Activated CD4-positive, alpha-beta T cell treated with anti-CD3 and anti-CD28 coated beads for 24 hours (primary cell): ENCODE results near the gene TBC1D24.

Experiments
- DNase-seq, 2 donors: peaks; one replicate each; pipeline ENCODE4 v3.0.0-alpha.2; 2020; ENCODE audit warnings: low read depth in 2 of 2

The TBC1D24 gene

GRCh38 chr16:2482708-2483534, 8.0 kb downstream of the TBC1D24 start:
- DNase-seq, result no peak

DNA sequence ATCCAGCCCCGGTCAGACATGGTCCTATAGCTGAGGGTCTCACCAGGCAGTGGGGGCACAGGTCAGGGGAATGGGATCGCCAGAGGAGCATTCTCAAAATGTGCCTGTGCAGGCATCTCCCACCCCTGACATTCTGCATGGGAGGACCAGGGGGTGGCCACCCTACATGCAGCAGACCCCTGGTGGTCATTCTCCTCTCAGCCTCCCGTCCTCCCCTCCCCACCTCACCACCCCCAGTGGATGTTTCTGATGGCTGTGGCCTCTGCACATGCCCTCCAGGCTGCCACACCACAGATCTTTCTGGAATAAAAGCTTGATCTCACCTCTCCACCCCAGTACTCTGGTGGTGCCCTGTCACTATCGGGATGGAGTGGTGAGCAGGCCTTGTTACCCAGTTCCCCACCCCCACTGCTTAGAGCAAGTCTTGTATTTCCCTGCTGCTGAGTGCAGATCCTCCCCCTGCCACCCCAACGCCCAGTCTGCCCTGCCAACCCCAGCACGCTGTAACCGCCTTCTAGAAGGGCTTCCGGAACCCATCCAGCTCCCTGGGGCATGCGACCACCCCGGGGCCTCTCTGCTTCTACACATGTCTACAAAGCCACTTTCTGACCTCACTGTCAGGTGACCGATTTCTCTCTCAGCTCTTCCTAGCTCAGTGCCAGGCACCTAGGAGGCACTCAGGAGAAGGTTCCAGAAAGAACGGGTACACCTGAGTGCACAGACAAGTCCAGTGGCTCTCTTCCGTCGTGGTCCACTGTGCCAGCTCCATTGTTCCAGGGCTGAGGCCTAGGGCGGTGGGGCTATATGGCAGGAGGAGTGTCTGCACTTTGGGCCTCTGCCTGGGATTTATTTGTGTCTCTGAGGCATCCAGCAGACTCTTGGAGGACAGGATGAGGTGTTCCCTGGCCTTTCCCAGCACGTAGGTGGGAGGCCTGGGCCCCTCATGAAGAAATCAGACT, 9.3 kb downstream of the TBC1D24 start:
- DNase-seq, result no peak

DNA sequence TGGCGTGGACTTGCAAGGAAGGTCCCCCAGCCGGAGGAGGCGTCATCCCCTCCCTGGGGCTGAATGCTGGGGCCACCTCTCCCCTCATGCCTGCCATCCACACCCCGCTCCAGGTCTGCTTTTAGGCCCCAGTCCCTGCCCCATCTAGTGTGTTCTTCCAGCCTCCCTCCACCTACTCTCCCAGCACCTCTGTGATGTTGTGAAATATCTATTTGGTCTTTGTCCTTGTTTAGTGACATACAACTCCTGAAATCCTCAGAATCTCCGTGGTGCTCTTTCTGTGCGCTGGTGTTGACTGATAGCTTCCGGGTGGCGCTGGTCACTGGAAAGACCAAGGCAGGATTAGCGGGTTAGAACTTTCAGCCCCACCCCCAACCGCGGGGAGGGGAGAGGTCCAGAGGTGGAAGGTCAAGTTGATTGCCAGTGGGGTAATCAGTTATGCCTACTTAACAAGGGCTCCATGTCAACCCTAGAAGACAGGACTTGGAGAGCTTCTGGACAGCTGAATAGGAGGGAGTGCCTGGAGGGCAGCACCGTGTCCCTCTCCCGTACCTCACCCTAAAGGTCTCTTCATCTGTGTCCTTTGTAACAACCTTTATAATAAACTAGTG, 10.1 kb downstream of the TBC1D24 start:
- DNase-seq, result no peak

DNA sequence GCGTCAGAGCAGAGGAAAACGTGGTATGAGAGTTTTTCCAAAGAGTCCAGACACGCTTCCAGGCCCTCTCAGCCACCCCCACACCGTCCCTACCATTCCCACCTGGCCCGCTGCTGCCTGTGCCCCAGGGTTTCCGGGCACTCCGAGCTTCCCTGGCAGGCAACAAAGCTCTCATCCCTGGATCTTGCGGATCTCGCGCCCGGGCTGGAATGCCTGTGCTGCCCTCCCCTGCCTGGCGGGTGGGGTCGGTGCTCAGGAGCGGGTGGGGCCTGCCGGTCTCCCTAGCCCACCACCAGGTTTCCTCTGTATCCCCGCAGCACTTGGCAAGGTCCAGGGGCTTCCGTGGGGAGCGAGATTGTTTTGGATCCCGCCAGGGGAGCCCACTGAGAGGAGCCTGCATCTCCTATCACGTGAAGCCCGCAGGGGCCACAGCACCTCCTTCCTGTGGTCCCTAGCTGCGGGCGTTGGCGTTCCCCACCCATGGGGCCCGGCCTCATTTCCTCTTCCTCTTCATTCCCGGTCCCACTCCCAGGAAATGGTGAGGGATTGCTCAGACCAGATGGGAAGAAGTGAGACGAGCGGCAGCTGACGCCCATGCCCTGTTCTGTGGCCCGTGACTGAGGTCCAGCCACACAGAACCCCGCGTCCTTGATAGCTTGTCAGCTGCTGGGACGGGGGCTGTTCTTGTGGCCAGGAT, 11.0 kb downstream of the TBC1D24 start:
- DNase-seq, result no peak

- DNase-seq, result peak; percentile 43 to 53
These were observed 12.0 kb downstream of the TBC1D24 start for GRCh38 chr16:2486645-2487516.

- no peak for DNase-seq
These were observed 12.6 kb downstream of the TBC1D24 start for GRCh38 chr16:2487517-2487842.

DNA sequence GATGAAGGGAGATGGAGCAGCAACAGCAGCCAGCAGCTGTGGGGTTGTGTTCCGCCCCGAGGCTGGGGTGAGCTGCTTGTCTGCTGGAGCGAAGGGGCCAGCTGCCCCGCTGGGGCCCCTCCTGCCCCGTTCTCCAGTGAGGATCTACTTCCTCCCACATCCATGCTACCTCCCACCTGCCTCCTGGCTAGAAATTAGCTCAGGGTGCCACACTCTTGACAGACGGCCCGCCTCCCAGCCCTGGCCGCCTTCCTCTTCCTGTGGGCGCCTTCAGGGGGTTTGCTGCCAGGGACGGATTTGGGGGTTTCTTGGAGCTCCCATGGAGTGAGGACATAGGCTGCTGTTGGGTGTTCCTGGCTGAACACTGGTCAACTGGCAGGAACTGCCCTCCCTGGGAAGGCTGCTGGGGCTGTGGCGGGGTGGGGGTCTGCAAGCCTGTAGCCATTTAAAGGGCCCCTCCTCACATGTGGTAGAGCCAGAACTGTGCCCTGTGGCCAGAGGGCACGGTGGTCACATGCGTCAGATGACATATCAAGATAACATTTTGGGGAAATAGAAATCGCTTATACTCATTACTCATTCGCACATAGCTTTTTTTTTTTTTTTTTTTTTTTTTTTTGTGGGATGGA, 13.1 kb downstream of the TBC1D24 start:
- no peak for DNase-seq

DNA sequence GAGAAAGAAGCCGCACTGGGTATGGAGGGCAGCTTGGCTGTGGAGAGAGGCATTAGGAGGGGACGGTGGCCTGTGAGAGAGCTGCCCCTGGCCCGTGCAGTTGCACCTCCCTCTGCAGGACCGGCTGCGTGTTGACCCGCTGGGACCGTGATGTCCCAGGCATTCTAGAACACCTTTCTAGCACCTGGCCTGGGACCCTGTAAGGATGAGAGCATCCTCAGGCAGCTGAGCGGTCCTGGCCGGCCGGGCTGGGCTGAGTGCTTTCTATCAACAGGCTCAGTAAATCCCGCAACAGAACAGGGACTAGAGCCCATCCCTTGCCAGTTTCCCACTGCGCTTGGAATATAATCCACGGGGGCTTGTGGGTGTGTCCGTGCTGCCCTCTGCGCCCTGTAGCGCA, 14.7 kb downstream of the TBC1D24 start:
- no peak for DNase-seq

GRCh38 chr16:2490190-2491105, 15.5 kb downstream of the TBC1D24 start:
- DNase-seq, result no peak

GRCh38 chr16:2492292-2492691, 17.4 kb downstream of the TBC1D24 start:
- no peak for DNase-seq

DNA sequence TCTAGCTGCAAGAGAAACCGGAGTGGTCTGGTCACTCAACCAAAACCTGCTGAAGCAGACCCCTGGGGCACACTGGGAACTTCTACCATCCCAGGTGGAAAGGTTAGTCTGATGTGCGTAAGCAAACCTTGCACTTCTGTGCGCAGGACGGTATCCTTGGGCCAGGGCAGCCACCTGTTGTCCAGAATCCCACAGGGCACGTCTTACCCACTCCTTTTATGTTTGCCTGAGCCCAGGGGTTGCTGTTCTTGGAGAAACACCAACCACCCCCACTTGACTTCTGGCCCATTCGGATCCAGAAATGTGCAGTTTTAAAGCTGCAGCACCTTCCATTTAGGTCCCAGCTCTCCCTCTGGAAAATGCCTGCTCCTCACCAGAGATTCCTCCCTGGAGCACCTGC, 18.7 kb downstream of the TBC1D24 start:
- DNase-seq, result no peak

- no peak for DNase-seq
These were observed 19.7 kb downstream of the TBC1D24 start for GRCh38 chr16:2494616-2495015.

DNA sequence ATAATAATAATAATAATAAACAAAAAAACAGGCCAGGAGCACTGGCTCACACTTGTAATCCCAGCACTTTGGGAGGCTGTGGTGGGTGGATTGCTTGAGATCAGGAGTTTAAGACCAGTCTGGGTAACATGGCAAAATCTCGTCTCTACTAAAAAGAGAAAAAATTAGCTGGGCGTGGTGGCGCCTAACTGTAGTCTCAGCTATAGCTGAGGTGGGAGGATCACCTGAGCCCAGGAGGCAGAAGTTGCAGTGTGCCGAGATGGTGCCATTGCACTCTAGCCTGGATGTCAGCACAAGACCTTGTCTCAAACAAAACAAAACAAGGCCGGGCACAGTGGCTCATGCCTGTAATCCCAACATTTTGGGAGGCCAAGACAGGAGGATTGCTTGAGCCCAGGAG, 20.1 kb downstream of the TBC1D24 start:
- DNase-seq, result no peak

DNA sequence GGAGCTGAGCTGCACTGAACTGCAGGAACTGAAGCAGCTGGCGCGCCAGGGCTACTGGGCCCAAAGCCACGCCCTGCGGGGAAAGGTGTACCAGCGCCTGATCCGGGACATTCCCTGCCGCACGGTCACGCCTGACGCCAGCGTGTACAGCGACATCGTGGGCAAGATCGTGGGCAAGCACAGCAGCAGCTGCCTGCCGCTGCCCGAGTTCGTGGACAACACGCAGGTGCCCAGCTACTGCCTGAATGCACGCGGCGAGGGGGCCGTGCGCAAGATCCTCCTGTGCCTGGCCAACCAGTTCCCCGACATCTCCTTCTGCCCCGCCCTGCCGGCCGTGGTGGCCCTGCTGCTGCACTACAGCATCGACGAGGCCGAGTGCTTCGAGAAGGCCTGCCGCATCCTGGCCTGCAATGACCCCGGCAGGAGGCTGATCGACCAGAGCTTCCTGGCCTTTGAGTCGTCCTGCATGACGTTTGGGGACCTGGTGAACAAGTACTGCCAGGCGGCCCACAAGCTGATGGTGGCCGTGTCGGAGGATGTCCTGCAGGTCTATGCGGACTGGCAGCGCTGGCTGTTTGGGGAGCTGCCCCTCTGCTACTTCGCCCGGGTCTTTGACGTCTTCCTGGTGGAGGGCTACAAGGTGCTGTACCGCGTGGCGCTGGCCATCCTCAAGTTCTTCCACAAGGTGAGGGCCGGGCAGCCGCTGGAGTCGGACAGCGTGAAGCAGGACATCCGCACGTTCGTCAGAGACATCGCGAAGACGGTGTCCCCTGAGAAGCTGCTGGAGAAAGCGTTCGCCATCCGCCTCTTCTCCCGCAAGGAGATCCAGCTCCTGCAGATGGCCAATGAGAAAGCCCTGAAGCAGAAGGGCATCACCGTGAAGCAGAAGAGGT, 21.5 kb downstream of the TBC1D24 start:
- no peak for DNase-seq

DNA sequence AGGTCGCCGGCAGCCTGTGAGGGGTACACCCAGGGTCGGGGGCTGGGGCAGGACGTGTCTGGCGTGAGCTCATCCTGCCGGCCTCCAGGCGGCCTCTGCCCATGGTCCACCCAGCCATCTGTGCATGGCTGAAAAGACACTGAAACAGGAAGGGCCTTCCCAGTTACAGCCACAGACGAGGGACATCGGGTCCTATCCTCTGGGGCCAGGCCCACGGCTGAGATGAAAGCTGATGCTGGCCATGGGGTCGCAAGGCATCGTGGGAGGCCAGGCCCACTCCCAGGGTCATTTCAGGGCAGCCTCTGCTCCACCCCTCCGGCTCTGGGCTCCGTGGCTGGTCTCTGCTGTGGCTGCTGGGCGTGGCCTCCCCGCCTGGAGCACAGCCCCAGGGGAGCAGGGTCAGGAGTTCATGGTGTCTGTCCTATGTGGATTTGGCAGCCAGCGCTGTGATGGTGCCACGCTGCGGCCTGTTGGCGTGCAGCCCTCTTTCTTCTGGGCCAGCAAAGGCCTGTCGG, 22.2 kb downstream of the TBC1D24 start:
- DNase-seq, result no peak

DNA sequence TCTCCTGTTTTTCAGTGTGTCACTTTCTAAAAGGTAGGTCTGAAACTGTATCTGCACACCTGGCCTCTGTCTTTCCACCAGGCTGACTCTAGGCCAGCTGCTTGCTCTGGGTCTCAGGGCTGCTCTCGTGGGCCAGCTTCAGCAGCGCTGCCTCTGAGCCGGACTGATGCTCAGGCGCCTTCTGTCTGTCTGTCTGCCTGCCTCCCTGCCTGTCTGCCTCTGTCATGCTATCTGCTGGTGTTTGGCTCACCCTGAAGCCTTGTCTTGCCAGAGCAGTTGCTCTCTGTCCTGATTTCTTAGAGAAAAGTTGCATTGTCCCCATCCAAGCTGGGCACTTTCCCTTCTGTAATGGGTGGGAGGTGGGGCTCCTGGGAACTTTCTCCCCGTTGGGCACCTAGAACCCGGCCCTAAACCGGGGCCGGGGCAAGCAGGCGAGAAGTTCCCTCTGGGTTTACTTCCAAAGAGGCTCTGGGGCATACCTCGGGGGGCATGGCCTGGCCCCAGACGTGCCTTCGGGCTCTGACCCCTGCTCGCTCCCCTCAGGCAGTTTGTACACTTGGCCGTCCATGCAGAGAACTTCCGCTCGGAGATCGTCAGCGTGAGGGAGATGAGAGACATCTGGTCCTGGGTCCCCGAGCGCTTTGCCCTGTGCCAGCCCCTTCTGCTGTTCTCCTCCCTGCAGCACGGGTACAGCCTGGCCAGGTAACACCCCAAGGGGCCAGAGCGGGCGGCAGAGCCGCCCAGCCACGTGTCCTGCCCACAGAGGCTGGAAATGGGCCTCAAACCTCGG, 23.0 kb downstream of the TBC1D24 start:
- no peak for DNase-seq

DNA sequence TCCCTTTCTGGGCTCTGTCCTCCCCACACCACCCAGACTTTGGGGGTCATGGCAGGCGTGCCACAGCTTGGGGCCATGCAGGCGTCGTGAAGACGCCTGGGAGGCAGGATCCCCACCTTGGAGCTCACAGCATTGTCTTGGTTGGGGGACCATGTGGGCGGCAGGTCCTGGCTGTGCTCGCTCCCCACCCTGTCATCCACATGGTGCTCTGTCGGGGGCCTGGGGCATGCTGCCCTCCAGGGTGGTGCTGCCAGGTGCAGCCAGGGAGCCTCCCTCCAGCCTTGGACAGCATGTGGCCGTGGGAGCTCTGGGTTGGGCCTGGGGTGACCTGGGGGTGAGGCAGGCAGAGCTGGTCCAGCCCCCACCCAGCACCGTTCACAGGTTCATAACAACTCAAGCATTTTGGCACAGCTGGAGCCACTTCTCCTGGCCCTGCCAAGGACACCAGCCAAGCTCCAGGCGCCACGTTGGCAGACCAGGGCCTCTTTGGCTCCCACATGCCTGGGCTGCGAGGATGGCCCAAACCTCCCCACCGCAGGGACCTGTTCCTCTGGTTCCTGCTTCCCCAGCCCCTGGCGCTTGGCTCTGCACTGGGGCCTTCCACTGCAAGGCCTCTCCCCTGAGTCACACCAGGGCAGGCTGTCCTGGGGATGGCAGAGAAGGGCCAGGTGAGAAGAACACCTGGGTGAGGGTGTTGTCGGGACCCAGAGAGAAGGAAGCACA, 23.8 kb downstream of the TBC1D24 start:
- DNase-seq, result no peak
